SK-N-SH (cell line): ENCODE measurements around the gene TP63. TPM values are rescaled to one million over a fixed set of nuclear protein-coding genes. Genes with fewer than 3 reads are reported as not detected.

ENCODE experiments used
- CTCF ChIA-PET: fragments of 300-600, 350-600 bp; formaldehyde crosslinking; extraction: SDS; loops from one replicate; lab custom pipeline; 2021; lab: Yijun Ruan, JAX
- POLR2A ChIA-PET: fragments of 350-600 bp; sonication (Branson Sonifier 250); formaldehyde crosslinking; extraction: SDS; loops from one replicate; lab custom pipeline; 2020; ENCODE audit warnings: antibody characterized with exemption, inconsistent platforms; lab: Yijun Ruan, JAX
- DNase-seq: peaks from one replicate; pipeline ENCODE4 v3.0.0; 2012
- H2AFZ ChIP-seq: fragments of 200-600 bp; sonication (generic); 2 replicates; pipeline ENCODE4 v1.8.1; 2016; ENCODE audit warnings: antibody characterized with exemption, mild to moderate bottlenecking, low read depth
- H3F3A ChIP-seq: fragments of 200-600 bp; sonication (generic); replicated peaks from 2 replicates; pipeline ENCODE3; 2016; ENCODE audit warnings: antibody characterized with exemption, mild to moderate bottlenecking; ENCODE audit not compliant: insufficient read depth
- H3K27ac ChIP-seq, 2 experiments: fragments of 200-500 bp in 1 of 2; fragments of 200-600 bp in 1 of 2; sonication (Bioruptor generic) in 1 of 2; sonication (generic), shearing (Covaris generic) in 1 of 2; 2 replicates each; pipeline versions ENCODE4 v1.5.1 to v1.6.1; 2014 to 2016; ENCODE audit warnings: low read depth in 2 of 2, inconsistent platforms in 1 of 2, low read length in 1 of 2, mild to moderate bottlenecking in 1 of 2, mixed read lengths in 1 of 2
- H3K27me3 ChIP-seq: fragments of 200-600 bp; sonication (generic), shearing (Covaris generic); 2 replicates; pipeline ENCODE4 v1.6.1; 2016; ENCODE audit warnings: mixed run types; ENCODE audit not compliant: insufficient read depth
- H3K36me3 ChIP-seq, 2 experiments: fragments of 200-500 bp in 1 of 2; fragments of 200-600 bp in 1 of 2; sonication (Bioruptor generic) in 1 of 2; sonication (generic) in 1 of 2; replicated peaks in 1 of 2; 2 replicates each; pipeline versions ENCODE3 to v1.5.1; 2014 to 2016; ENCODE audit warnings: low read length in 1 of 2, mild to moderate bottlenecking in 1 of 2; ENCODE audit not compliant: insufficient read depth in 2 of 2, control insufficient read depth in 1 of 2
- H3K4me1 ChIP-seq, 2 experiments: fragments of 200-500 bp in 1 of 2; fragments of 200-600 bp in 1 of 2; sonication (Bioruptor generic) in 1 of 2; sonication (generic), shearing (Covaris generic) in 1 of 2; 2 replicates each; pipeline versions ENCODE4 v1.5.1 to v1.6.1; 2014 to 2016; ENCODE audit warnings: low read depth in 1 of 2, low read length in 1 of 2, mixed run types in 1 of 2; ENCODE audit not compliant: insufficient read depth in 2 of 2, control insufficient read depth in 1 of 2
- H3K4me2 ChIP-seq: fragments of 200-600 bp; sonication (generic), shearing (Covaris generic); 2 replicates; pipeline ENCODE4 v1.6.1; 2017; ENCODE audit warnings: mixed run types
- H3K4me3 ChIP-seq, 2 experiments: fragments of 200-500 bp in 1 of 2; fragments of 200-600 bp in 1 of 2; sonication (Bioruptor generic) in 1 of 2; sonication (generic), shearing (Covaris generic) in 1 of 2; 2 replicates each; pipeline versions ENCODE4 v1.5.1 to v1.8.1; 2014 to 2016; ENCODE audit warnings: low read depth in 2 of 2, inconsistent platforms in 1 of 2, low read length in 1 of 2, mild to moderate bottlenecking in 1 of 2, mixed read lengths in 1 of 2, moderate library complexity in 1 of 2
- H3K79me2 ChIP-seq: fragments of 200-600 bp; sonication (generic); 2 replicates; pipeline ENCODE4 v1.8.1; 2017; ENCODE audit warnings: mild to moderate bottlenecking; ENCODE audit not compliant: insufficient read depth
- H3K9ac ChIP-seq: fragments of 200-600 bp; sonication (generic); 2 replicates; pipeline ENCODE4 v1.6.1; 2017; ENCODE audit warnings: mixed run types
- H3K9me2 ChIP-seq: fragments of 200-600 bp; sonication (generic); 2 replicates; pipeline ENCODE4 v1.6.1; 2017; ENCODE audit warnings: mixed run types
- H3K9me3 ChIP-seq: fragments of 200-600 bp; sonication (generic); 2 replicates; pipeline ENCODE4 v1.6.1; 2017; ENCODE audit warnings: mixed run types, mild to moderate bottlenecking, moderate library complexity
- H4K20me1 ChIP-seq: fragments of 200-600 bp; sonication (generic); 2 replicates; pipeline ENCODE4 v1.6.1; 2017; ENCODE audit warnings: mild to moderate bottlenecking, mixed run types; ENCODE audit not compliant: insufficient read depth
- CHD2 ChIP-seq: fragments of 150-350 bp; IDR thresholded peaks from 2 replicates; pipeline ENCODE4 v1.6.1; 2018; ENCODE audit warnings: low read length; ENCODE audit not compliant: partially characterized antibody
- FOXJ3 ChIP-seq: sonication (generic); formaldehyde crosslinking; IDR thresholded peaks from 2 replicates; pipeline ENCODE4 v1.5.1; 2020; ENCODE audit warnings: mild to moderate bottlenecking, missing genetic modification reagents
- FOXM1 ChIP-seq: IDR thresholded peaks from 2 replicates; pipeline ENCODE4 v1.4.0; 2012; ENCODE audit warnings: low read depth, mild to moderate bottlenecking
- JUND ChIP-seq: IDR thresholded peaks from 2 replicates; pipeline ENCODE4 v1.4.0; 2012
- MEF2A ChIP-seq: IDR thresholded peaks from 2 replicates; pipeline ENCODE4 v1.4.0; 2012; ENCODE audit warnings: low read depth, borderline replicate concordance
- NFIC ChIP-seq: IDR thresholded peaks from 2 replicates; pipeline ENCODE4 v1.4.0; 2012; ENCODE audit warnings: borderline replicate concordance
- NRF1 ChIP-seq: IDR thresholded peaks from 2 replicates; pipeline ENCODE4 v1.6.1; 2012; ENCODE audit warnings: low read depth, mild to moderate bottlenecking, low read length
- PBX3 ChIP-seq: IDR thresholded peaks from 2 replicates; pipeline ENCODE4; 2012
- POLR2AphosphoS5 ChIP-seq: IDR thresholded peaks from 2 replicates; pipeline ENCODE4 v1.6.1; 2012; ENCODE audit warnings: low read depth, low read length
- RCOR1 ChIP-seq: fragments of 150-350 bp; IDR thresholded peaks from 2 replicates; pipeline ENCODE4 v1.6.1; 2017; ENCODE audit warnings: antibody characterized with exemption, low read length
- REST ChIP-seq: IDR thresholded peaks from 2 replicates; pipeline ENCODE4 v1.6.1; 2012; ENCODE audit warnings: mild to moderate bottlenecking, low read depth, low read length, moderate library complexity
- RFX5 ChIP-seq: IDR thresholded peaks from 2 replicates; pipeline ENCODE4 v1.6.1; 2012; ENCODE audit warnings: mild to moderate bottlenecking, improper control_type of control experiment, low read length
- RXRA ChIP-seq: IDR thresholded peaks from 2 replicates; pipeline ENCODE4 v1.4.0; 2012; ENCODE audit warnings: low read depth, mild to moderate bottlenecking, borderline replicate concordance
- SIN3A ChIP-seq: IDR thresholded peaks from 2 replicates; pipeline ENCODE4 v1.6.1; 2012; ENCODE audit warnings: low read depth, mild to moderate bottlenecking, low read length, moderate library complexity, borderline replicate concordance
- SMC3 ChIP-seq: IDR thresholded peaks from 2 replicates; pipeline ENCODE4 v1.6.1; 2012; ENCODE audit warnings: low read depth, low read length, improper control_type of control experiment
- TAF1 ChIP-seq: IDR thresholded peaks from 2 replicates; pipeline ENCODE4 v1.6.1; 2012; ENCODE audit warnings: low read depth, mild to moderate bottlenecking, low read length, moderate library complexity, borderline replicate concordance
- TCF12 ChIP-seq: IDR thresholded peaks from 2 replicates; pipeline ENCODE4 v1.4.0; 2012
- YY1 ChIP-seq: IDR thresholded peaks from 2 replicates; pipeline ENCODE4 v1.4.0; 2012; ENCODE audit warnings: low read depth, mild to moderate bottlenecking
- WGBS: methylation state at CpG from one replicate; pipeline ENCODE4 v1.1.6; 2017; ENCODE audit warnings: low lambda C conversion rate; 5-methylcytosine and 5-hydroxymethylcytosine counted together
- polyA plus RNA-seq, 3 experiments: library from polyadenylated mRNA; depleted of rRNA; stranded (reverse); fragments of >200 nt; gene quantifications; 2 replicates each; pipeline ENCODE4 v1.2.3, GENCODE V29; 2012

The TP63 gene
- polyA plus RNA-seq, 1 of the 3 experiments (the other 2 are of a cell fraction) = not detected

DNA sequence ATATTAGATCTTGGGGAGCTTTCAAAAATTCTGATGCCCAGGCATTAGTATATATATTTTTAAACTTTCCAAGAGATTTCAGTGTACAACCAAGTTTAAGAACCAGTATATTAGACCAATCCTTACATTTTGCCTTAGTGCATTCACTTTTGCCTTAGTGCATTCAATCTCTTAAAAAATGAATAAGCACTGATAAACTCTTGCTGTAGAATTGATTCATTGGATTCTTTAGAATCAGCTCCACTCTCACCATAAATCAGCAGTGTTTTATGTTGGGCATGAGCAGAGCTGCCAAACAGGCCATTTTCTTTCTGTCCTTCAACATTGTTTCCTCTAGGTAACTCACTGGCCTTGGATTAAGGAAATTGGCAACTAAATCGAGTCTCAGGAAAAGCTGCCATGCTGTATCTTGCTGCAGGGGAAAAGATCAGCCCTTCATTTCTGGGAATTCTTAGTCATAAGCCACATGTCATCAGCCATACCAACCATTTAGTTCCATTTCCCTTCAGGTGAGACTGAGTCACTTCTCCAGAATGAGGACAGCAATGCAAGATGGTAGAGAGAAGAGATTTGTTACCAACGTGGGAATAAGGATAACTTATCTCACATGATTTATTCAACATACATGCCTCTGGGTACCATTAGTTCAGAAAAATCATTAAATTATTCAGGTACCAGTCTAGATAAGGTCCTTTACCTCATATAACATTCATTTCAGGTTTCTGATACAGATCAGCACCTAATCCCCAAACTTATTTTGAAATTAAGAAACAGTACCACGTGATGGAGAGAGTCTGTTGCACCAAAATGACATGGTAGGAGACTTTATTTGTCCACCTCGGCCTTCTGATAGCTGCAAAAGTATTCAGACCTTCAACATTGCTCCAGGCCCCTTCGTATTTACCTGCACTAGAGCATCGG, 297.0 kb downstream of the TP63 start:
- Histone ChIP-seq H3K27me3 (no peaks in the 10 kb centered on the region; the same call in 1 of the 2 replicates), H3K9me3 (no peaks in the 10 kb centered on the region; the same call in 1 of the 2 replicates), H3K4me1 (no peaks in the 10 kb centered on the region), H3K9me2 (no peaks in the 10 kb centered on the region), H2AFZ (no peak overlapping the region), H3K4me3 (no peak overlapping the region), H3K4me2 (no peak overlapping the region), H3K9ac (no peak overlapping the region), H3K36me3 (no peaks in the 10 kb centered on the region), H3F3A (no peaks in the 10 kb centered on the region), H3K79me2 (no peaks in the 10 kb centered on the region), H4K20me1 (no peaks in the 10 kb centered on the region), H3K27ac (no peak overlapping the region)
- POLR2A ChIA-PET = no interaction called here
- WGBS = 6% methylated on average over 6 of the region's 6 CpGs
- TF ChIP-seq FOXM1 = no peak
- TF ChIP-seq POLR2AphosphoS5 = no peak
- no peak for TF ChIP-seq PBX3
- TF ChIP-seq NRF1 = no peak
- DNase-seq = no peak
- CTCF ChIA-PET = interaction anchor here (1.0 to 1.4 kb wide), 2 partner anchors 33 to 956 kb away, joined by 3 to 5 read pairs; no protein-coding TSS in a partner anchor

GRCh38 chr3:189936201-189936945, 305.2 kb downstream of the TP63 start:
- no peak overlapping the region for H3K4me3 ChIP-seq
- ChIA-PET POLR2A (no interaction called here), CTCF (interaction anchor here (0.9 kb wide), 1 partner anchor 10 kb away, joined by 3 read pairs; no protein-coding TSS in a partner anchor)
- H2AFZ ChIP-seq = no peak overlapping the region
- H3K4me2 ChIP-seq = no peak overlapping the region
- no peak overlapping the region for H3K9ac ChIP-seq
- H3K9me3 ChIP-seq = no peaks in the 10 kb centered on the region
- H3K27ac ChIP-seq = no peak overlapping the region
- no peaks in the 10 kb centered on the region; the same call in 1 of the 2 replicates for H3K27me3 ChIP-seq
- no peak for DNase-seq
- WGBS = 11% methylated on average over 6 of the region's 6 CpGs
- no peaks in the 10 kb centered on the region for H3K79me2 ChIP-seq
- no peaks in the 10 kb centered on the region for H3K4me1 ChIP-seq
- no peaks in the 10 kb centered on the region for H3F3A ChIP-seq
- H4K20me1 ChIP-seq = no peaks in the 10 kb centered on the region
- no peaks in the 10 kb centered on the region for H3K36me3 ChIP-seq
- no peaks in the 10 kb centered on the region for H3K9me2 ChIP-seq
- TF ChIP-seq RCOR1 (no peak), RXRA (no peak), JUND (no peak), REST (no peak), MEF2A (no peak), PBX3 (no peak), FOXJ3 (CRISPR knock-in tag) (no peak), TAF1 (no peak), FOXM1 (no peak), SIN3A (no peak), YY1 (no peak), NRF1 (no peak), TCF12 (no peak), RFX5 (no peak), NFIC (no peak), CHD2 (no peak), SMC3 (no peak)
